ENCODE measurements around the gene CHD6.
"Not testable (repeated sequence)": the region's sequence is repeated elsewhere in the genome, so short reads cannot be mapped to it uniquely, and the experiment has no call there.

CHD6 gene

GRCh38 chr20:41552295-41553068 is 65.7 kb downstream of the CHD6 start:
- peaks cover 55% of the 10 kb centered on the region for H4K20me1 ChIP-seq
- H3K9ac ChIP-seq = no peak overlapping the region
- H3K4me3 ChIP-seq = no peak overlapping the region
- H3K36me3 ChIP-seq = peaks cover 59% of the 10 kb centered on the region
- H3K27ac ChIP-seq = no peak overlapping the region
- peaks cover 49% of the 10 kb centered on the region for H3K9me3 ChIP-seq
- H3K27me3 ChIP-seq = no peaks in the 10 kb centered on the region
- no peak for TF ChIP-seq Cebpa-rat (IDR thresholded peaks at IDR 0.05)
- H3K4me2 ChIP-seq = no peak overlapping the region
- H3K4me1 ChIP-seq = no peaks in the 10 kb centered on the region

GRCh38 chr20:41551011-41551705 is 67.0 kb downstream of the CHD6 start:
- no peak overlapping the region for H3K27ac ChIP-seq
- no peaks in the 10 kb centered on the region for H3K4me1 ChIP-seq
- H4K20me1 ChIP-seq = peaks cover 55% of the 10 kb centered on the region
- H3K36me3 ChIP-seq = peaks cover 53% of the 10 kb centered on the region
- no peak for TF ChIP-seq Cebpa-rat (IDR thresholded peaks at IDR 0.05)
- H3K9me3 ChIP-seq = peaks cover 40% of the 10 kb centered on the region
- no peaks in the 10 kb centered on the region for H3K27me3 ChIP-seq
- H3K4me3 ChIP-seq = no peak overlapping the region
- no peak overlapping the region for H3K9ac ChIP-seq
- H3K4me2 ChIP-seq = no peak overlapping the region

- H3K4me1 ChIP-seq = no peaks in the 10 kb centered on the region
- no peak overlapping the region for H3K4me3 ChIP-seq
- H3K9ac ChIP-seq = no peak overlapping the region
- no peak for TF ChIP-seq Cebpa-rat (IDR thresholded peaks at IDR 0.05)
- peaks cover 60% of the 10 kb centered on the region for H4K20me1 ChIP-seq
- peaks cover 52% of the 10 kb centered on the region for H3K36me3 ChIP-seq
- no peaks in the 10 kb centered on the region for H3K27me3 ChIP-seq
- H3K9me3 ChIP-seq = peaks cover 21% of the 10 kb centered on the region
- H3K4me2 ChIP-seq = no peak overlapping the region
- no peak overlapping the region for H3K27ac ChIP-seq
These were observed 71.0 kb downstream of the CHD6 start for GRCh38 chr20:41547221-41547620.

- Histone ChIP-seq H3K36me3 (peaks cover 53% of the 10 kb centered on the region), H3K4me2 (no peak overlapping the region), H3K4me3 (no peak overlapping the region), H3K9me3 (peaks cover 21% of the 10 kb centered on the region), H3K4me1 (peaks cover under 1% of the 10 kb centered on the region; the same call in 1 of the 2 replicates), H3K9ac (no peak overlapping the region), H3K27ac (no peak overlapping the region), H3K27me3 (no peaks in the 10 kb centered on the region), H4K20me1 (peaks cover 58% of the 10 kb centered on the region)
- no peak for TF ChIP-seq Cebpa-rat (IDR thresholded peaks at IDR 0.05)
These were observed 71.6 kb downstream of the CHD6 start for GRCh38 chr20:41546535-41546934.

- Histone ChIP-seq H4K20me1 (peaks cover 66% of the 10 kb centered on the region), H3K4me1 (peaks cover 8% of the 10 kb centered on the region; the same call in 1 of the 2 replicates), H3K27me3 (no peaks in the 10 kb centered on the region), H3K9ac (no peak overlapping the region), H3K4me2 (no peak overlapping the region), H3K4me3 (no peak overlapping the region), H3K9me3 (peaks cover 8% of the 10 kb centered on the region; the same call in 1 of the 2 replicates), H3K27ac (no peak overlapping the region), H3K36me3 (peaks cover 35% of the 10 kb centered on the region)
- TF ChIP-seq Cebpa-rat (IDR thresholded peaks at IDR 0.05) = no peak
These were observed 73.7 kb downstream of the CHD6 start for GRCh38 chr20:41544472-41544871.

- no peak overlapping the region for H3K4me3 ChIP-seq
- H3K4me1 ChIP-seq = peaks cover 8% of the 10 kb centered on the region
- no peak overlapping the region for H3K4me2 ChIP-seq
- H3K27me3 ChIP-seq = no peaks in the 10 kb centered on the region
- H4K20me1 ChIP-seq = peaks cover 55% of the 10 kb centered on the region
- peaks cover 22% of the 10 kb centered on the region for H3K9me3 ChIP-seq
- no peak for TF ChIP-seq Cebpa-rat (IDR thresholded peaks at IDR 0.05)
- peaks cover 46% of the 10 kb centered on the region for H3K36me3 ChIP-seq
- H3K27ac ChIP-seq = no peak overlapping the region
- no peak overlapping the region for H3K9ac ChIP-seq
These were observed 77.3 kb downstream of the CHD6 start for GRCh38 chr20:41540918-41541317.

- peaks cover 53% of the 10 kb centered on the region for H4K20me1 ChIP-seq
- no peak overlapping the region for H3K4me2 ChIP-seq
- H3K4me1 ChIP-seq = peaks cover 8% of the 10 kb centered on the region
- H3K27me3 ChIP-seq = no peaks in the 10 kb centered on the region
- peaks cover 22% of the 10 kb centered on the region for H3K9me3 ChIP-seq
- no peak for TF ChIP-seq Cebpa-rat (IDR thresholded peaks at IDR 0.05)
- peaks cover 48% of the 10 kb centered on the region for H3K36me3 ChIP-seq
- H3K27ac ChIP-seq = no peak overlapping the region
- H3K4me3 ChIP-seq = no peak overlapping the region
- H3K9ac ChIP-seq = no peak overlapping the region
These were observed 77.7 kb downstream of the CHD6 start for GRCh38 chr20:41540459-41540858.

- Histone ChIP-seq H3K4me1 (peaks cover 8% of the 10 kb centered on the region), H3K27ac (no peak overlapping the region), H3K9ac (no peak overlapping the region), H3K27me3 (no peaks in the 10 kb centered on the region), H3K4me3 (no peak overlapping the region), H4K20me1 (peaks cover 58% of the 10 kb centered on the region), H3K4me2 (no peak overlapping the region), H3K36me3 (peaks cover 59% of the 10 kb centered on the region), H3K9me3 (peaks cover 22% of the 10 kb centered on the region)
- TF ChIP-seq Cebpa-rat (IDR thresholded peaks at IDR 0.05) = no peak
These were observed 79.2 kb downstream of the CHD6 start for GRCh38 chr20:41538810-41539596.

- no peak for TF ChIP-seq Cebpa-rat (IDR thresholded peaks at IDR 0.05)
- H3K9ac ChIP-seq = no peak overlapping the region
- no peak overlapping the region for H3K4me2 ChIP-seq
- H3K27ac ChIP-seq = no peak overlapping the region
- peaks cover 8% of the 10 kb centered on the region for H3K4me1 ChIP-seq
- no peak overlapping the region for H3K4me3 ChIP-seq
- peaks cover 59% of the 10 kb centered on the region for H3K36me3 ChIP-seq
- peaks cover 62% of the 10 kb centered on the region for H4K20me1 ChIP-seq
- no peaks in the 10 kb centered on the region for H3K27me3 ChIP-seq
- H3K9me3 ChIP-seq = peaks cover 22% of the 10 kb centered on the region
These were observed 80.3 kb downstream of the CHD6 start for GRCh38 chr20:41537865-41538264.

- not testable (repeated sequence) for H3K27ac ChIP-seq, H3K9ac ChIP-seq, H3K4me3 ChIP-seq, H3K4me2 ChIP-seq, H3K4me1 ChIP-seq, H3K27me3 ChIP-seq
- Histone ChIP-seq H3K36me3 (peaks cover 74% of the 10 kb centered on the region), H4K20me1 (peaks cover 65% of the 10 kb centered on the region), H3K9me3 (peaks cover 22% of the 10 kb centered on the region)
These were observed 82.6 kb downstream of the CHD6 start for GRCh38 chr20:41535551-41535950.

Data from BLaER1 (cell line).